Subcutaneous adipose tissue (tissue), 4 donors: ENCODE measurements around the gene RSRC1. TPM values are rescaled to one million over a fixed set of nuclear protein-coding genes. Genes with fewer than 3 reads are reported as not detected.

ENCODE experiments used
- CTCF ChIP-seq: fragments of 450-650 bp; IDR thresholded peaks from one replicate; pipeline ENCODE4 v1.5.1; 2016; ENCODE audit warnings: low read depth, mild to moderate bottlenecking, control low read depth, antibody characterized with exemption, moderate library complexity
- total RNA-seq, 4 donors: library from RNA; depleted of rRNA; stranded (reverse); fragments of >200 nt; gene quantifications; one replicate each; pipeline ENCODE4 v1.1.0, GENCODE V29; 2016

The RSRC1 gene
- total RNA-seq, 4 donors from 2014 or later, result 64.3 to 75.0 (median 68.4) TPM

- no peak for TF ChIP-seq CTCF
Observed at GRCh38 chr3:158418035-158418434, 308.1 kb downstream of the RSRC1 start.

DNA sequence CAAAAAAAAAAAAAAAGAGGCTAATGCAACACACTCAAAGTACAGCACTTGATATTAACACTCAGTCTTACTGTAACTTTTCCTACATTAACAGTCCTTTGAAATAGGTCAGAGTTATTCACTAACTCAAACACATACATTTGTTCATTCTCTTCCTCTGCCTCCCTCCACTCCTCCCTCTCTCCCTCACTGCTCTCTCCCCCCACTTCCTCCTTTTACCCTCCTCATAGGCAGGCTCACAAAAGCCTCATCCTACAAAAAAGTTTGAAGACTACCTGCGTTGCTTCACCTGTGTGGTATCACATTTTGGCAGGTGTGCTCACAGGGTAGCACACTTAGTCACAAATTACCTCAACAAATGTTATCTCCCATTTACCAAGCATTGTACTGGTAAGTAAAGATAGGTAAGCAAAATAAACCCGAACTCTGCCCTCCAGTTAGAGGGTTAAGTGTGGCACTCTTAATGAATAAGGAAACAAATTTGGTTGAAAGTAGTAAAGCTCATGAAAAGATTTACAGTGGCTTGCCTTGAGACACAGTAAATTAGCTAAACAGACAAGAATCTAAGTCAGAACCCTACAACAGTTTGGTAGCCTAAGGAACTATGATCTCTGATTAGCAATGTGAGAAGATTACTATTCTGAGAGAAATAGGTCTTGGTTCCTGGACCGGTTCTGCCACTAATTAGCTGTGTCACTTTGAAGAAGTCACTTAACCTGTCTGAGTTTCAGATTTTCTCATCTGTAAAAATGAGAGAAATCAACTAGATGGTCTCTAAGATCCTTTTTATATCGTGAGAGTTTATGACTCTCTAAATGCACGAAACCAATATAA lies 310.1 kb downstream of the RSRC1 start:
- TF ChIP-seq CTCF, result no peak

- no peak for TF ChIP-seq CTCF
Observed at GRCh38 chr3:158420654-158421396, 310.9 kb downstream of the RSRC1 start.

GRCh38 chr3:158430448-158430847 lies 320.6 kb downstream of the RSRC1 start:
- TF ChIP-seq CTCF, result no peak

DNA sequence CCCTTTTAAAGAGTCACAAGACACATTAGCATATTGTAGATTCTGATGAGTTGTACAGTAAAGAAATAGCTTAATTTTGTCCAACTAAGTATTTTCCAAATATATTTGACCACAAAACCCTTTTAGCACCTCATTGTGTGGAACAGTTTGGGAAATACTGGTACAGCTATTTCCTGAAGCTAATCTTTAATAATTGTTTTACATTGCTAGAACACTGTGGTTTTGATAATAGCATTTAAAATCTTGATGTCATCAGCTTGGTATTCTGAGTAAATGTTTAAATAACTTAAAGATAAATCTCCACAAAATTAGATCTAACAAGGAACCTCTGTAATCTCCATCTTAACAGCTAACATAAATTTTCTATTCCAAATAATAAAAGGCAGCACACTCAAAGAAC lies 321.1 kb downstream of the RSRC1 start:
- no peak for TF ChIP-seq CTCF

DNA sequence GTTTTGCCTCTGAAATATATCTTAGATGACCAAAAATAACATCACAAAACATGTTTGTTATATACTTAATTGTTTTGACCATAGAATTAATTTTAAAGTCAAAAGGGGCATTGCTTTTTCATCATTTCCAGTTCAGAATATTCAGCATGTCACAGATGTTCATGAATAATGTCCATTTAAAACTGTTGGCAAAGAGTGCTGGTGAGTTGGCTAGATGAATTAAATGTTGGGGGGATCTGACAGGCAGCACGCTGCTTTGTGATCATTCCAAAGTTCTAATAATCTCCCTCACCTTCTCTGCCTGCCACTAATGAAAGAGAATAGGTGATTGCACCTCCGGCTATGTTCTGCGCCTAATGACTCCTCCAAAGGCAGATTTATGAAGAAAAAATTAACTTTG lies 321.9 kb downstream of the RSRC1 start:
- TF ChIP-seq CTCF, result no peak

DNA sequence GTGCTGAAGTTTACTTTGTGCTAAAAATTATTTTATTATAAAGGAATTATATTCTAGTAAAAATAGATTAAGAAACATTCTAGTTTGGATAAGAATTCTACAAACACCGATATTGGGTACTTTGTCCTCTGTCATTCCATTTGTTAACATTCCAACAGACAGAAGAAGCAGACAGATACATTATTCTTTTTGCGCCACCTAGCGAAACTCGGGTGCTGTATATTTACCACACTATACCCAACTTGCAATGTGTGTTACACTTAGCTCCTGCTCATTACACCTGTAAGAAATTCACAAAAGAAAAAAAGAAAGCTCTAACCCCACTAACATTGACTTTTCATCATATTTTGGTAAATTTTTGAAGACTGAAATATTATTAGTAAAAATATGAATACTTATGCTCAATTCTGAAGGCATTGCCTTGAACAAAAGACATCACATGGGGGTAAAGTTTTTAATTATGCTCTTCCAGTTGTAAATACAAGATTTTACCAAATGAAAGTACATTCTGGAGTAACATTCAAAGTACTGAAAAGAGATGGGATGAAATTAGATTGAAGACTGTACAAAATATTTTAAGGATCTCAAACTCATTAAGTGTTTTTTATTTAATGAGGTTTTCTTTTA lies 324.6 kb downstream of the RSRC1 start:
- TF ChIP-seq CTCF, result no peak
